Peyer's patch (tissue), 4 donors: Measurements from ENCODE around the gene ADAMTS10. TPM values are rescaled to one million over a fixed set of nuclear protein-coding genes. Genes with fewer than 3 reads are reported as not detected.
A peak's percentile ranks its signal among the peaks of the same experiment; 100 is the strongest.
"Not testable (repeated sequence)": the region's sequence is repeated elsewhere in the genome, so short reads cannot be mapped to it uniquely, and the experiment has no call there.

Experiments
- DNase-seq, 3 donors: peaks; one replicate each; pipeline ENCODE4 v3.0.0-alpha.2; 2017 to 2019
- H3K27ac ChIP-seq, 4 donors: fragments of 200-600 bp; sonication (generic); one replicate each; pipeline ENCODE4 v1.5.1; 2016 to 2019
- H3K27me3 ChIP-seq, 2 donors: fragments of 200-600 bp; sonication (generic); one replicate each; pipeline ENCODE4 v1.5.1; 2019
- H3K36me3 ChIP-seq, 3 donors: fragments of 200-600 bp; sonication (generic); one replicate each; pipeline ENCODE4 v1.5.1; 2016 to 2019
- H3K4me1 ChIP-seq, 4 donors: fragments of 200-600 bp; sonication (generic); one replicate each; pipeline ENCODE4 v1.5.1; 2016 to 2019
- H3K4me3 ChIP-seq, 4 donors: fragments of 200-600 bp; sonication (generic); 1 replicate in 3 of 4; 2 replicates in 1 of 4; pipeline ENCODE4 v1.5.1; 2016 to 2019; ENCODE audit warnings: mild to moderate bottlenecking in 1 of 4
- H3K9me3 ChIP-seq, 4 donors: fragments of 200-600 bp; sonication (generic); one replicate each; pipeline ENCODE4 v1.5.1; 2016 to 2019; ENCODE audit warnings: mild to moderate bottlenecking in 1 of 4
- POLR2A ChIP-seq, 2 donors: fragments of 450-650 bp; IDR thresholded peaks; one replicate each; pipeline ENCODE4 v1.5.1; 2017; ENCODE audit warnings: antibody characterized with exemption in 2 of 2, mild to moderate bottlenecking in 2 of 2, moderate library complexity in 2 of 2
- total RNA-seq, 4 donors: library from RNA; depleted of rRNA; stranded (reverse); fragments of >200 nt; gene quantifications; one replicate each; pipeline ENCODE4 v1.1.0, GENCODE V29; 2016
- TF ChIP-seq, protein P1 (sequence below), 6 experiments: fragments of 450-650 bp in 4 of 6; fragments of 200-600 bp in 2 of 6; sonication (generic) in 1 of 6; IDR thresholded peaks; one replicate each; pipeline ENCODE4 v1.5.1; 2017 to 2019; ENCODE audit warnings: antibody characterized with exemption in 6 of 6, mild to moderate bottlenecking in 3 of 6, moderate library complexity in 1 of 6

The ADAMTS10 gene
- total RNA-seq, 4 donors from 2014 or later = 26.5 to 92.4 (median 37.2) TPM; not detected in 1

- no peaks in the 10 kb centered on the region for H3K27me3 ChIP-seq
- no peaks in the 10 kb centered on the region for H3K9me3 ChIP-seq
- no peaks in the 10 kb centered on the region for H3K36me3 ChIP-seq
- peaks cover 0 to 28% (median 16%) of the 10 kb centered on the region in 4 donors for H3K4me1 ChIP-seq
- peak in 2 of 3 donors; percentile 81 to 84 for DNase-seq
- peak within 1 kb of the TSS; percentile 47 to 62 (median 51) for H3K4me3 ChIP-seq
- peak within 1 kb of the TSS; percentile 59 to 88 (median 72) for H3K27ac ChIP-seq
- TF ChIP-seq, protein P1, sequence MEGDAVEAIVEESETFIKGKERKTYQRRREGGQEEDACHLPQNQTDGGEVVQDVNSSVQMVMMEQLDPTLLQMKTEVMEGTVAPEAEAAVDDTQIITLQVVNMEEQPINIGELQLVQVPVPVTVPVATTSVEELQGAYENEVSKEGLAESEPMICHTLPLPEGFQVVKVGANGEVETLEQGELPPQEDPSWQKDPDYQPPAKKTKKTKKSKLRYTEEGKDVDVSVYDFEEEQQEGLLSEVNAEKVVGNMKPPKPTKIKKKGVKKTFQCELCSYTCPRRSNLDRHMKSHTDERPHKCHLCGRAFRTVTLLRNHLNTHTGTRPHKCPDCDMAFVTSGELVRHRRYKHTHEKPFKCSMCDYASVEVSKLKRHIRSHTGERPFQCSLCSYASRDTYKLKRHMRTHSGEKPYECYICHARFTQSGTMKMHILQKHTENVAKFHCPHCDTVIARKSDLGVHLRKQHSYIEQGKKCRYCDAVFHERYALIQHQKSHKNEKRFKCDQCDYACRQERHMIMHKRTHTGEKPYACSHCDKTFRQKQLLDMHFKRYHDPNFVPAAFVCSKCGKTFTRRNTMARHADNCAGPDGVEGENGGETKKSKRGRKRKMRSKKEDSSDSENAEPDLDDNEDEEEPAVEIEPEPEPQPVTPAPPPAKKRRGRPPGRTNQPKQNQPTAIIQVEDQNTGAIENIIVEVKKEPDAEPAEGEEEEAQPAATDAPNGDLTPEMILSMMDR (IDR thresholded peaks at IDR 0.05) = no peak
Observed at GRCh38 chr19:8577247-8577646, 33.3 kb downstream of the ADAMTS10 start, which contains the start of gene MYO1F. Gene MYO1F, minus strand, starts transcription at chr19:8577442. Its CDS starts 133 bp downstream, at chr19:8577309.

DNA sequence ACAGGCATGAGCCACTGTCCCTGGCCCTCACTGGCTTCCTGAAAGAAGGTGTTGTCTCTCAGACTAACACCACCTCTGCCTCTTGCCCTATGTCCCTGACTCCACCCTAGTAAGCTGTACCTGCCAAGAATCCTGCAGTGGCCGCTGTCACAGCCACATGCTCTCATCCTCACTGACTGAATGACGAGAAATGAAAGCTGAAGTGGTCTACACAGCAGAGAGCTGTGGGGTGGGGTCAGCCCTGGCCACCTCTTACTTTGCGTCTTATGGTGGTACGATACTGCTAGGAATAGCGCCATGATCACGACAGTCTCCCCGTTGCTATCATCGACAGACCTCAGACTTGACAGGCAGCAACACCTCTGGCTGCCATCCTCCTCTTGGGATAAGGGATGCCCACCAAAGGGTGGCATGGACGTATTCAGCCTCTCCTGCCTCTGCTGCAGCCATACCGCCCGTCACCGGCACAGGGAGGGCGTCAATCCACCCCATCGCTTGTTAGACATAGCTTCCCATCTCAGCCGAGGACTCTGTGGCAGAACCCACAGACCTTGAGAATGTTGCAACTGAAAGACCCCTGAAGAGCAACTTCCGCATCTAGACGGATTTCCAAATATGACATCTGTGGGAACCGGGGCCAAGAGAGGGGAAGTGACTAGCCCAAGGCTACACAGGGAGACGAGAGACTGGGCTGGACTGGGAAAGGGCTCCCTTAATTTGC lies 34.1 kb downstream of the ADAMTS10 start:
- no peaks in the 10 kb centered on the region for H3K27me3 ChIP-seq
- peak overlapping the region; percentile 47 to 62 (median 51) for H3K4me3 ChIP-seq
- TF ChIP-seq, protein P1 (IDR thresholded peaks at IDR 0.05) = peak in 1 of 6 experiments; percentile 8
- no peak for TF ChIP-seq POLR2A (IDR thresholded peaks at IDR 0.05)
- H3K9me3 ChIP-seq = no peaks in the 10 kb centered on the region
- H3K27ac ChIP-seq = peak overlapping the region; percentile 59 to 88 (median 72)
- peaks cover 0 to 28% (median 16%) of the 10 kb centered on the region in 4 donors for H3K4me1 ChIP-seq
- no peaks in the 10 kb centered on the region for H3K36me3 ChIP-seq
- DNase-seq = peak; percentile 45 to 69 (median 65)

DNA sequence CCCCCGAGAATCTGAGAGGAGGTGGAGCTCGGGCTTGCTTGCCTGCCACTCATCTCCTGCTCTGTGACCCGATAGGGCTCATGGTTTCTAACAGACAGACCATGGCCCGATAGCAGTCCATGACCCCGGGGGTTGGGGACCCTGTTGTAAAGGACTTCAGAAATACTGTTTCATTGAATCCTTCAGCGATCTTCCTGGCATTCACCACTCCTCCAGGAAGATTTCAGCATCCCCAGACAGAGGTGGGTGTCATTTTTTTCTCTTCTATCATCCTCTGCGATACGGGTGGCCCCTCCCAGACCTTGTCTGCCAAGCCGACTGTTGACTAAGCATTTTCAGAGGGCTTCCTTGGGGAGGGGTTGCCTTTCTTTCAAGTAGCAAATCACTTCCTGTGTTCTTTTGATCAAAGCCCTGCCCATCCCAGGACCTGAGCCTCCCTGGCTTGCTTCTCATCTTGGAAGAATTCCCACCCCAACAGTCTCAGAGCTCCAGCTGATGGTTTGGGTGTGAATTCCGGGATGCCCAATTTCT lies 35.0 kb downstream of the ADAMTS10 start:
- H3K27me3 ChIP-seq = no peaks in the 10 kb centered on the region
- H3K4me3 ChIP-seq = peak overlapping the region; percentile 47 to 62 (median 51)
- H3K4me1 ChIP-seq = peaks cover 0 to 27% (median 19%) of the 10 kb centered on the region in 4 donors
- peak in 2 of 3 donors; percentile 58 to 72 for DNase-seq
- no peaks in the 10 kb centered on the region for H3K9me3 ChIP-seq
- peak overlapping the region; percentile 59 to 88 (median 72) for H3K27ac ChIP-seq
- TF ChIP-seq POLR2A (IDR thresholded peaks at IDR 0.05) = no peak
- TF ChIP-seq, protein P1 (IDR thresholded peaks at IDR 0.05) = no peak
- no peaks in the 10 kb centered on the region for H3K36me3 ChIP-seq

GRCh38 chr19:8574619-8574922 lies 35.9 kb downstream of the ADAMTS10 start:
- not testable (repeated sequence) for DNase-seq, H3K27me3 ChIP-seq, H3K27ac ChIP-seq, H3K9me3 ChIP-seq, H3K36me3 ChIP-seq, H3K4me3 ChIP-seq
- H3K4me1 ChIP-seq = peaks cover 0 to 26% (median 17%) of the 10 kb centered on the region in 4 donors

- Histone ChIP-seq H3K27ac (peak overlapping the region in 3 of 4 donors; percentile 31 to 52 (median 44)), H3K36me3 (no peaks in the 10 kb centered on the region), H3K4me3 (peak overlapping the region in 1 of 4 donors; percentile 7), H3K4me1 (peaks cover 0 to 26% (median 24%) of the 10 kb centered on the region in 4 donors), H3K27me3 (no peaks in the 10 kb centered on the region), H3K9me3 (no peaks in the 10 kb centered on the region)
- no peak for TF ChIP-seq POLR2A (IDR thresholded peaks at IDR 0.05)
- TF ChIP-seq, protein P1 (IDR thresholded peaks at IDR 0.05) = no peak
- no peak for DNase-seq
Observed at GRCh38 chr19:8573316-8573715, 37.2 kb downstream of the ADAMTS10 start.

- TF ChIP-seq POLR2A (IDR thresholded peaks at IDR 0.05) = no peak
- TF ChIP-seq, protein P1 (IDR thresholded peaks at IDR 0.05) = no peak
- no peaks in the 10 kb centered on the region for H3K9me3 ChIP-seq
- no peaks in the 10 kb centered on the region for H3K36me3 ChIP-seq
- no peaks in the 10 kb centered on the region for H3K27me3 ChIP-seq
- peaks cover 0 to 25% (median 16%) of the 10 kb centered on the region in 4 donors for H3K4me1 ChIP-seq
- peak overlapping the region; percentile 58 to 80 (median 66) for H3K27ac ChIP-seq
- H3K4me3 ChIP-seq = peak overlapping the region in 2 of 4 donors; percentile 24 to 30
- peak in 2 of 3 donors; percentile 70 to 84 for DNase-seq
Observed at GRCh38 chr19:8571006-8571411, 39.5 kb downstream of the ADAMTS10 start.
